HG03060 (cell line): Measurements from ENCODE around the gene CCDC197.

Experiments used
- ATAC-seq: cut with Tn5 transposase; IDR thresholded peaks from one replicate; pipeline ENCODE4 v1.9.1; 2021; ENCODE audit warnings: low read depth, moderate number of reproducible peaks; ENCODE audit not compliant: unreplicated experiment

The CCDC197 gene

GRCh38 chr14:93976477-93977057 lies 20.5 kb upstream of the CCDC197 start, which contains the start of gene ASB2:
TSS of gene ASB2 (minus strand) at chr14:93976570. CDS start at chr14:93964539, 12,031 bp downstream.
- ATAC-seq, result peak; percentile 1

GRCh38 chr14:93977171-93977570 lies 19.9 kb upstream of the CCDC197 start:
- ATAC-seq, result no peak

GRCh38 chr14:93977790-93978581 lies 19.1 kb upstream of the CCDC197 start:
- ATAC-seq, result peak; percentile 46

GRCh38 chr14:93978735-93979134 lies 18.4 kb upstream of the CCDC197 start:
- no peak for ATAC-seq

GRCh38 chr14:93980456-93981201 lies 16.5 kb upstream of the CCDC197 start:
- no peak for ATAC-seq

GRCh38 chr14:93981316-93982229 lies 15.5 kb upstream of the CCDC197 start:
- no peak for ATAC-seq

- no peak for ATAC-seq
Measured at GRCh38 chr14:93982230-93983007, 14.7 kb upstream of the CCDC197 start.

- no peak for ATAC-seq
Measured at GRCh38 chr14:93984070-93984469, 13.0 kb upstream of the CCDC197 start.

GRCh38 chr14:93984987-93985410 lies 12.1 kb upstream of the CCDC197 start:
- ATAC-seq, result no peak

GRCh38 chr14:93986955-93987354 lies 10.1 kb upstream of the CCDC197 start:
- no peak for ATAC-seq

- ATAC-seq, result no peak
Measured at GRCh38 chr14:93987376-93987775, 9.7 kb upstream of the CCDC197 start.

GRCh38 chr14:93987815-93988476 lies 9.2 kb upstream of the CCDC197 start:
- ATAC-seq, result no peak

- no peak for ATAC-seq
Measured at GRCh38 chr14:93989939-93990338, 7.2 kb upstream of the CCDC197 start.

GRCh38 chr14:93991212-93991611 lies 5.9 kb upstream of the CCDC197 start:
- ATAC-seq, result no peak

GRCh38 chr14:93991649-93992048 lies 5.5 kb upstream of the CCDC197 start:
- ATAC-seq, result no peak

- no peak for ATAC-seq
Measured at GRCh38 chr14:93993382-93993781, 3.7 kb upstream of the CCDC197 start.

GRCh38 chr14:93994919-93995682 lies 2.0 kb upstream of the CCDC197 start:
- no peak for ATAC-seq

- no peak for ATAC-seq
Measured at GRCh38 chr14:93996130-93996695, 888 bp upstream of the CCDC197 start.
